Endodermal cell (in vitro differentiated cells): ENCODE results near the gene NPEPPS. TPM values are rescaled to one million over a fixed set of nuclear protein-coding genes. Genes with fewer than 3 reads are reported as not detected.

Experiments
- DNase-seq: peaks from one replicate; pipeline ENCODE4 v3.0.0-alpha.2; 2017
- H3K27ac ChIP-seq: 2 replicates; pipeline ENCODE4 v1.5.1; 2013; ENCODE audit warnings: mild to moderate bottlenecking, low read depth, low read length, moderate library complexity
- H3K27me3 ChIP-seq: 2 replicates; pipeline ENCODE4 v1.6.1; 2013; ENCODE audit warnings: mild to moderate bottlenecking, low read length, moderate library complexity; ENCODE audit not compliant: insufficient read depth, control insufficient read depth, poor library complexity, severe bottlenecking
- H3K36me3 ChIP-seq: 2 replicates; pipeline ENCODE4 v1.7.0; 2013; ENCODE audit warnings: mild to moderate bottlenecking, low read length, moderate library complexity; ENCODE audit not compliant: control insufficient read depth, insufficient read depth
- H3K4me1 ChIP-seq: one replicate; pipeline ENCODE4 v1.7.0; 2013; ENCODE audit warnings: low read length; ENCODE audit not compliant: control insufficient read depth, insufficient read depth
- H3K4me3 ChIP-seq: 2 replicates; pipeline ENCODE4 v1.5.1; 2013; ENCODE audit warnings: mild to moderate bottlenecking, low read length, moderate library complexity
- H3K9ac ChIP-seq: 2 replicates; pipeline ENCODE4 v1.6.1; 2013; ENCODE audit warnings: mild to moderate bottlenecking, low read length, moderate library complexity; ENCODE audit not compliant: poor library complexity, severe bottlenecking; ENCODE audit errors: extremely low read depth
- H3K9me3 ChIP-seq: 2 replicates; pipeline ENCODE4 v1.6.1; 2013; ENCODE audit warnings: mild to moderate bottlenecking, low read length, moderate library complexity; ENCODE audit not compliant: control insufficient read depth
- H3K27ac Mint-ChIP-seq: 2 replicates; pipeline ENCODE4 v1.8.0; 2020; ENCODE audit warnings: mixed read lengths
- H3K27me3 Mint-ChIP-seq: 2 replicates; pipeline ENCODE4 v1.8.0; 2021; ENCODE audit warnings: mild to moderate bottlenecking, mixed read lengths; ENCODE audit not compliant: insufficient read depth
- H3K36me3 Mint-ChIP-seq: 2 replicates; pipeline ENCODE4 v1.8.0; 2020; ENCODE audit warnings: low read depth, mixed read lengths
- H3K4me1 Mint-ChIP-seq: 2 replicates; pipeline ENCODE4 v1.8.0; 2020; ENCODE audit warnings: mixed read lengths
- H3K4me3 Mint-ChIP-seq: 2 replicates; pipeline ENCODE4 v1.8.0; 2020; ENCODE audit warnings: mild to moderate bottlenecking, moderate library complexity, mixed read lengths
- H3K9me3 Mint-ChIP-seq: 2 replicates; pipeline ENCODE4 v1.8.0; 2020; ENCODE audit warnings: mild to moderate bottlenecking, mixed read lengths
- WGBS, 2 experiments: methylation state at CpG; one replicate each; pipeline versions ENCODE4 v1.1.5 to v1.1.7; 2013; ENCODE audit warnings: missing lambda C conversion rate in 2 of 2, mixed read lengths in 1 of 2; ENCODE audit not compliant: insufficient coverage in 1 of 2, insufficient read length in 1 of 2; 5-methylcytosine and 5-hydroxymethylcytosine counted together
- total RNA-seq, 2 donors: library from RNA; stranded (reverse); fragmentation: NEBNext Ultra II Directional in 1 of 2; extraction: Animal tissue kit (Norgen Biotek cat#: 25700) in 1 of 2; gene quantifications; 2 replicates in 1 of 2; 3 replicates in 1 of 2; pipeline ENCODE4 v1.2.1, GENCODE V29; 2021
- TF ChIP-seq, protein P1 (sequence below): fragments of 200-600 bp; sonication (generic); conservative IDR thresholded peaks from 2 replicates; pipeline ENCODE4 v1.5.0; 2021; ENCODE audit warnings: antibody characterized with exemption, mild to moderate bottlenecking

The NPEPPS gene
- total RNA-seq, 2 donors from 2014 or later, result 178 to 194 TPM

DNA sequence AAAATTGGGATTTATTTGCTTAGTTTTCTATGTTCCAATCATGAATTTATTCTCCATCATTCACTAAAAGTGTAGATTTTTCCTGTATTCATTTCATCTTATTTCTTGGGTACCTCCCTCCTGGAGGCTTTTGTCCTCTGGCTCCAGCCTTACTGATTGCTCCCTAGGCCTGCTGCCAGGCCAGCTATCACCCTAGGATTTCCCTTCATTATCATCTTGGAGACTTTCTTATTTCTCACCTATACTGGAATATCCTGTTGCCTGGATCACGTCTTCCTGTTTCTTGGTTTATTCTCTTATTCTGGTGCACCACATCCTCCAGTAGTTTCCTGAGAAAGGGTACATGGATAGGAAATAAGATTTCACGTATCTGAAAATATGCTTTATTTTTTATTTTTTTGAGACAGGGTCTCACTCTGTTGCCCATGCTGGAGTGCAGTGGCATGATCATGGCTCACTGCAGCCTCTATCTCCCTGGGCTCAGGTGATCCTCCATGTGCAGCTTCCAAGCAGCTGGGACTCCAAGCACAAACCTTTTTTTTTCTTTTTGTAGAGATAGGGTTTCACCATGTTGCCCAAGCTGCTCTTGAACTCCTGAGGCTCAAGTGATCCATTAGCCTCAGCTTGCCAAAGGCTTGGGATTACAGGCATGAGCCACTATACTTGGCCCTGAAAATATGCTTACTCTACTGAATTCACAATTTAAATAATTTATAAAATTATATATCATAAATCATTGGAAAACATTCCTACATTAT is 105.5 kb downstream of the NPEPPS start:
- no peak overlapping the region for H3K27ac ChIP-seq
- no peaks in the 10 kb centered on the region for H3K27me3 ChIP-seq
- H3K4me3 Mint-ChIP-seq, result no peak overlapping the region
- H3K4me1 Mint-ChIP-seq, result no peaks in the 10 kb centered on the region
- no peaks in the 10 kb centered on the region for H3K27me3 Mint-ChIP-seq
- no peak for DNase-seq
- H3K36me3 Mint-ChIP-seq, result peaks cover 14% of the 10 kb centered on the region
- TF ChIP-seq, protein P1, sequence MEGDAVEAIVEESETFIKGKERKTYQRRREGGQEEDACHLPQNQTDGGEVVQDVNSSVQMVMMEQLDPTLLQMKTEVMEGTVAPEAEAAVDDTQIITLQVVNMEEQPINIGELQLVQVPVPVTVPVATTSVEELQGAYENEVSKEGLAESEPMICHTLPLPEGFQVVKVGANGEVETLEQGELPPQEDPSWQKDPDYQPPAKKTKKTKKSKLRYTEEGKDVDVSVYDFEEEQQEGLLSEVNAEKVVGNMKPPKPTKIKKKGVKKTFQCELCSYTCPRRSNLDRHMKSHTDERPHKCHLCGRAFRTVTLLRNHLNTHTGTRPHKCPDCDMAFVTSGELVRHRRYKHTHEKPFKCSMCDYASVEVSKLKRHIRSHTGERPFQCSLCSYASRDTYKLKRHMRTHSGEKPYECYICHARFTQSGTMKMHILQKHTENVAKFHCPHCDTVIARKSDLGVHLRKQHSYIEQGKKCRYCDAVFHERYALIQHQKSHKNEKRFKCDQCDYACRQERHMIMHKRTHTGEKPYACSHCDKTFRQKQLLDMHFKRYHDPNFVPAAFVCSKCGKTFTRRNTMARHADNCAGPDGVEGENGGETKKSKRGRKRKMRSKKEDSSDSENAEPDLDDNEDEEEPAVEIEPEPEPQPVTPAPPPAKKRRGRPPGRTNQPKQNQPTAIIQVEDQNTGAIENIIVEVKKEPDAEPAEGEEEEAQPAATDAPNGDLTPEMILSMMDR, result no peak
- no peaks in the 10 kb centered on the region for H3K9me3 Mint-ChIP-seq
- H3K9me3 ChIP-seq, result no peaks in the 10 kb centered on the region
- H3K4me3 ChIP-seq, result no peak overlapping the region
- H3K9ac ChIP-seq, result no peak overlapping the region
- WGBS, 2 experiments, result 94 to 100% methylated on average over 1 to 2 of the region's 2 CpGs
- no peaks in the 10 kb centered on the region for H3K4me1 ChIP-seq
- H3K36me3 ChIP-seq, result peaks cover 4% of the 10 kb centered on the region
- no peak overlapping the region for H3K27ac Mint-ChIP-seq

DNA sequence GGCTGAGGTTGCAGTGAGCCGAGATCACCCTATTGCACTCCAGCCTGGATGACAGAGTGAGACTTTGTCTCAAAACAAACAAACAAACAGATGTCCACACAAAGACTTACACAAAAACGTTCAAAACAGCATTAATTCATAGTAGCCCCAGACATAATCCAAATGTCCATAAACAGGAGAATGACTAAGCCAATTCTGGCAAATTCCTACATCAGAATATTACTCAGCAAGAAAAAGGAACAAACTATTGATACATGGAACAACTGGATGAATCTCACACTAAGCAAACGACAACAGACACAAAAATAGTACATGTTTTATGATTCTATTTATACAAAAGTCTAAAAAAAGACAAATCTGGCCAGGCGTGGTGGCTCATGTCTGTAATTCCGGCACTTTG is 108.0 kb downstream of the NPEPPS start:
- H3K4me3 ChIP-seq, result no peak overlapping the region
- peaks cover 4% of the 10 kb centered on the region for H3K36me3 ChIP-seq
- H3K9ac ChIP-seq, result no peak overlapping the region
- no peaks in the 10 kb centered on the region for H3K9me3 Mint-ChIP-seq
- no peak for DNase-seq
- H3K27me3 ChIP-seq, result no peaks in the 10 kb centered on the region
- H3K27ac ChIP-seq, result no peak overlapping the region
- WGBS, 2 experiments, result 91 to 94% methylated on average over 4 to 5 of the region's 5 CpGs
- H3K27ac Mint-ChIP-seq, result no peak overlapping the region
- H3K27me3 Mint-ChIP-seq, result no peaks in the 10 kb centered on the region
- no peaks in the 10 kb centered on the region for H3K4me1 ChIP-seq
- H3K36me3 Mint-ChIP-seq, result peaks cover 14% of the 10 kb centered on the region
- no peak overlapping the region for H3K4me3 Mint-ChIP-seq
- H3K9me3 ChIP-seq, result no peaks in the 10 kb centered on the region
- TF ChIP-seq, protein P1, result no peak
- H3K4me1 Mint-ChIP-seq, result no peaks in the 10 kb centered on the region

DNA sequence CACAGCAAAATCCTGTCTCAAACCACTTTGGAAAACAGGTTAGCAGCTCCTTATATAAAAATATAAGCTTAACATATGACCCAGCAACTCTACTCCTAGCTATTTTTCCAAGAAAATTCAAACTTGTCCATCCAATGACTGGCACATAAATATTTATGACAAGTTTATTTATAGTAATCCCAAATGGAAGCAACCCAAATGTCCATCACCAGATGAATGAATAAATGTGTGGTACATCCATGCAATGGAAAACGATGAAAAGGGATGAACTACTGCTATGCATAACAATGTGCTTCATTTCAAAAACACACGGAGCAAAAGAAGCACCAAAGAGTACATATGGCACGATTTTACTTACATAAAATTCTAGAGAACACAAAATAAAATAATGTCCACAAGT is 109.2 kb downstream of the NPEPPS start:
- DNase-seq, result no peak
- Histone ChIP-seq H3K9ac (no peak overlapping the region), H3K27me3 (no peaks in the 10 kb centered on the region), H3K9me3 (no peaks in the 10 kb centered on the region), H3K4me3 (no peak overlapping the region), H3K36me3 (peaks cover 4% of the 10 kb centered on the region), H3K27ac (no peak overlapping the region), H3K4me1 (no peaks in the 10 kb centered on the region)
- peaks cover 14% of the 10 kb centered on the region for H3K36me3 Mint-ChIP-seq
- H3K4me1 Mint-ChIP-seq, result no peaks in the 10 kb centered on the region
- H3K27ac Mint-ChIP-seq, result no peak overlapping the region
- H3K27me3 Mint-ChIP-seq, result no peaks in the 10 kb centered on the region
- no peak overlapping the region for H3K4me3 Mint-ChIP-seq
- no peaks in the 10 kb centered on the region for H3K9me3 Mint-ChIP-seq
- 83 to 87% methylated on average over 2 to 3 of the region's 3 CpGs for WGBS, 2 experiments
- TF ChIP-seq, protein P1, result no peak
